GM18517 (cell line): ENCODE measurements around the gene STRBP.
A peak's percentile ranks its signal among the peaks of the same experiment; 100 is the strongest.
"Not testable (repeated sequence)": the region's sequence is repeated elsewhere in the genome, so short reads cannot be mapped to it uniquely, and the experiment has no call there.

ENCODE experiments used
- ATAC-seq: cut with Tn5 transposase; IDR thresholded peaks from one replicate; pipeline ENCODE4 v1.9.1; 2021; ENCODE audit warnings: mild to moderate bottlenecking, moderate library complexity; ENCODE audit not compliant: unreplicated experiment

The STRBP gene

DNA sequence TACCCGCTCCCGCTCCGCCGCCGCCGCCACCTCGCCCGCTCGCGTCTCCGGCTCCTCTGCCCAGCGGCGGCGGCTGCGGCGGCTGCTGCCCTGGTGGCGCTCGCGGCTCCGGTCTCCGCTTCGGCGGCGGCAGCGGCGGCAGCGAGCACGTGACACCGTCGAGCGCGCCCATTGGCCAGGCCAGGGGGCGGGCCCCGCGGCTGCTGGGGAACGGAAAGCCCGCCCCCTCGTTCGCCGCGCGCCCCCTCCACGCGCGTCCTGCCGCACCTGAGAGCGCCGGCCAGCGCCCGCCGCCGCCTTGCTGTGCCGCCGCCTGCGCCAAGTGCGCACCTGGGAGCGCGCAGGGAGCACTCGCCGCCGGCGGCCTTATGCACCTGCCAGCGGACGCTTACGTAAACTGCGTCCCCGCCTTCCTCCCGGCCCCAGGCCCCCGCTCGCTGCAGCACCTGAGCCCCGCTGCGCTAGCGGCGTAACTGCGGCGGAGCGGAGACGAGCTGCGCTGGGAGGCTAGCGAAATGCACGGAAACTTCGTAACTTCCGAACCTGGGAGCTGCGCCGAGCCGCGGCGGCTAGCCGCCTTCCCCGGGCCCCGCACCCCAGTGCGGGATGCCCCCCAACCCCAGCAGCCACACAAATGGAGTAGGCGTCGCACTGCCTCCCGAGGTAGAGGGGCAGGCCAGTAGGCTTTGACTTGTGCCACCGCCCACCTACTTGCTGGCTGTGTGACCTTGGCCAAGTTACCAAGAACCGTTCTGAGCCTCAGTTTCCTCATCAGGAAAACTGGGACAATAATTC is at the start of gene STRBP:
Gene STRBP (minus strand): TSS at position 122 of the 795 bp plus-strand sequence. CDS start 84,452 bp downstream, outside the sequence.
- peak; percentile 89 for ATAC-seq

DNA sequence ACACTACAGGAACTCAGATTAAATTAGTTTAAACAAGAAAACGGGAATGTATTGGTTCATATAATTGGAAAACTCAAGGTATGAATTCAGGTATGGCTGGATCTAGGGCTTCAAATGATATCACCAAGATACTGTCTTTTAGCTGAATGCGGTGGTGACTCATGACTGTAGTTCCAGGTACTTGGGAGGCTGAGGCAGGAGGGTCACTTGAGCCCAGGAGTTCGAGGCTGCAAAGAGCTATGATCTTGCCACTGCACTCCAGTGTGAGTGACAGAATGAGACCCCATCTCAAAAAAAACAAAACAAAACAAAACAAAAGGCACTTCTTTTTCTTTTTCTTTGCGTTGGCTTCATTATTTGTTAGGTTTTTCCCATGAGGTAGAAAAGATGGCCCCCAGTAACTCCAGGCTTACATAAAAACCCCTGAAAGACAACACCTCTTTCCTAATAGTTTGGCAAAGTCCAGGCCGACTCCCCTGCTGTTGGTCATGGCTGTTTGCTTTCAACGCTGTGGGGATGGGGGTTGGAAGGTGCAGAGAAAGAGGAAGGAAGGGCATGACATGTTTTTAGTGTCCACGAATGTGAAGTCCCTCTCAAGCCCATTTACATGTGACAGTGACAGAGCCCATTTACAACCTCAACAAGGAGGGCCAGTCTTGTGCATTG is 47.8 kb upstream of the STRBP start:
- ATAC-seq: no peak

DNA sequence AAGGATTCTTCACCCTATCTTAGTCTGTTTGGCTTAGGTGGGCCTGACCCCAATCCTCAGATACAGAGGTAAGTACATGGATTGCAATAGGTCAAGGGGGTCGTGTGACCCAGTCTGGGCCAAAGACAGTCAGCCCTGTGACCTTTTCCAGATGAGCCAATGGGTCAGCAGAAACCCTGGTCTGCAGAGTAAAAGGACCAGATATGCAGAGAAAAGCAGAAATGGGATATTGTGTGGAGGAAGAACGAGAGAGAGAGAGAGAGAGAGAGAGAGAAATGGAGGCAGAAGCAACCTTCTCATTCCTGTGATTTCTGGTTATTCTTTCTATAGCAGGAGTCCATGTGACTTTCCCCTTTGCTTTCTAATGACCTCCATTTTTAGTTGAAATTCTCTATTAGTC is 47.2 kb upstream of the STRBP start:
- no peak for ATAC-seq

DNA sequence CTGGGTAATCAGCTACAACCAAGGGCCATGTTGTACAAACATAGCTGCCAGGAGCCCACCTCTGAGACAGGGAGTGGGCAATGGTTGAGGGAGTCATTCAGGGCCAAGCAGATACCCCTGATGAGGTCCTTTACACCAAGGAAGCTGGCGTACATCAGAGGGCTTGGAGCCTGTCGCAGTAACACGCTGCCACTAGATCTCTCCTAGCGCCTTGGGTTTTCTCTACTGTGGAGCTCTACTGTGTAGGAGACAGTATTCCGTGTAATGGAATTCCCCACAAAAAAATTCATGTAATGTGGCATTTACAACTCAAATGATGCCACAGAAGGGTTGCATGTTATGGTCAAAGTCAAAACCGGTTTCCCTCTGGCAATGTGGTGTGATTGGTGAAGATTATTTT is 46.2 kb upstream of the STRBP start:
- ATAC-seq: no peak

DNA sequence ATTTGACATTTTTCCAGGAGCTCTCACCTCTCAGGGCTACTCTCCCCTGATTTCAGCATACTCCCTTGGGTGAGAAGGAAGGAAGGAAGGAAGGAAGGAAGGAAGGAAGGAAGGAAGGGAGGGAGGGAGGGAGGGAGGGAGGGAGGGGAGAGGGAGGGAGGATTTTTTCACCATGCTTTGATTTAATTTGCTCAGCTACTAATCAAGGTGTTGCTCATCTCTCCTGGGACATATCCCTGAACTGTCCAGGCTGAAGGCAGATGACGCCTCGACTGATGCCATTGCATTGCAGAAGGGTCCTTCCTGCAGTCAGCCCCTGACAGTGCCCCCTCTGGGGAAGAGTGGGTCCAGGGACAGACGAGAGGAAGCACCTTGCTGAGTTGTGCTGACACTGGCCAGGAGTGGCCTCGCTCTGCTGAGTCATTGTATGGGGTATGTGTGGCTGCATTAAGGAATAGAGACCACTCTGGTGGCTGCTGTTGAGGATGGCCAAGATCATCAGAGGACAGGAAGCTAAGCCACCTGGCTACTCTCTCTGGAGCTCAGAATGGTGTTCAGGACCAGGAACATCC is 44.0 kb upstream of the STRBP start:
- no peak for ATAC-seq

DNA sequence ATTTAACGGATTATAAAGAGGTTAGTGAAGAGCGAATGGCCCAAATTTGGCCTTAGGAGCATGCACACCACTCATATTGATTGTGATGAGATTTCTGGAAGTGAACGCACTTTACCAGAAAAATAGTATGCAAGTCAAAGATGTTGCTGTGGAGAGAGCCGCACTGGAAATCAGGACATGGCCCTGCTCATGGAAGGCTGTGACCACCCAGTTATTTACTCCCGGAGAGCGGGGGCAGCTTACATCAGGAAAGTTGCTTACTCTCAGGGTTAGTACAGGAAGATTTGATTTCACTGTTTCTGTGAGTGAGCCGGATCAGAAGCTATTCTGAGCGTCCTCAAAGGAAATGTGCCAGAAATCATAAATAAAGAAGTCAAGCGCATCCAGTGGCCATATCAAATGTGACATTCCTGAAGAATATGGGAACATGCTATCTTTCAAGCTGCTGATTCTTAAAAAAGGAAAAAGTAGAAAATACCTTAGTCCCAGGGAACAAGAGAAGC is 42.9 kb upstream of the STRBP start:
- ATAC-seq: no peak

DNA sequence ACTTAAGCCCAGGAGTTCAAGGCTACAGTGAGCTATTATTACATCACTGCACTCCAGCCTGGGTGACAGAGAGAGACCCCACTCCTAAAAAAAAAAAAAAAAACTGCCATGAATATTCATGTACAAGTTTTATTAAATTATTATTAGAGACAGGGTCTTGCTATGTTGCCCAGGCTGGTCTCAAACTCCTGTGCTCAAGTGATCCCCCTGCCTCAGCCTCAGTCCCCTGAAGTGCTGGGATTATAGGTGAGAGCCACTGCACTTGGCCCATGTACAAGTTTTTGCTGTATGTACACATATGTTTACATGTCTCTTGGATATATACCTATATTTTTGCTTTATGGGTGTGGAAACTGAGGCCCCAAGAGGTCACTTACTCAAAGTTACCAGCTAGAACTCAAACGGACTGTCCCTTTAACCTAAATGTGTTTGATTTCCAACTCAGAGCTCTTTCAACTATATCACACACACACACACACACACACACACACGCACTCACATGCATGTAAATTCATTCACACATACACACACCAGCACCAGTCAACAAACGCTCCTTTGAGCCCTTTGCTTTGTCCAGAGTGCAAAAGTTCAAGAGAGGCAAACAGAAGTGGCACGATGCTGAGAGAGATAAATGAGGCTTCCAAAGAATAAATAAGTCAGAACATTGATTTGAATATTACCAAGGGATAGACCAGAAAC is 42.3 kb upstream of the STRBP start:
- ATAC-seq: no peak

DNA sequence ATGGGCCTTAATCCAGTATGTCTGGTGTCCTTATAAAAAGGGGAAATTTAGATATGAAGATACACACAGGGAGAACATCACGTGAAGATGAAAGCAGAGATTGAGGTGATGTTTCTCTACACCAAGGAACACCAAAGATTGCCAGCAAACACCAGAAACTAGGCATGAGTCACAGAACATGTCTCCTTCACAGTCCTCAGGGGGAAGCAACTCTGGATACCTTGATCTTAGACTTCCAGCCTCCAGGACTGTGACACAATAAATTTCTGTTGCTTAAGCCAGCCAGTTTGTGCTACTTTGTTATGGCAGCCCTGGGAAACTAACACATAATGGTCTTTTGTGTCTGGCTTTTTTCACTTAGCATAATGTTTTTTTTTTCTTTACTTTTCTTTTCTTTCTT is 41.2 kb upstream of the STRBP start:
- no peak for ATAC-seq

DNA sequence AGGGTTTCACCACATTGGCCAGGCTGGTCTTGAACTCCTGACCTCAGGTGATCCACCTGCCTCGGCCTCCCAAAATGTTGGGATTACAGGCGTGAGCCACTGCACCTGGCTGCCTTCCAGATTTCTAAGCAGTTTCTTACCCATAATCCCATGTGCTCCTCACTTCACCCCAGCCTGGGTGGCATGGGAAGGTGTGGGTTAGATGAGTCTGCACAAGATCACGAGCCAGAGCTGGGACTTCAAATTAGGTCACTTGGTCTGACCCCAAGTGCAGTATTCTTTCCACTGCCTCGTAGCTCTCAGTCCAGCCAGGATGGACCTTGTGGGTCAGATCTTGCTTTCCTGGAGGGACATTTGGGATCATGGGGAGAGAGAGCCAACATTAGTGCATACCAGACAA is 37.5 kb upstream of the STRBP start:
- ATAC-seq: no peak

DNA sequence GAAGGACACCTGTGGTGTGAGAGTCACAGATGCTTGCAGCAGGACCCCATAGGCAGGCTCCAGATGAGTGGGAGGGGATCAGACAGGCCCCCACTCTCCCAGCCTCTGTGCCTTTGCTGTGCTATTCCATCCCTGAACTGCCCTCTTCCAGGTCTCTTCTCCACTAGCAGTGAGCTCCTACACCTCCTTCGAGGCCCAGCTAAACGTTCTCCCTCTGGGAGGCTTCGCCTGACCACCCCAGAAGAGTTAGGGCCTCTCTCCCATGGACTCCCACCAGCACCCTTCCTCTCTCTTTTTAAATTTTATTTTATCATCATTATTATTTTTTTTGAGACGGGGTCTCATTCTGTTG is 35.9 kb upstream of the STRBP start:
- no peak for ATAC-seq

DNA sequence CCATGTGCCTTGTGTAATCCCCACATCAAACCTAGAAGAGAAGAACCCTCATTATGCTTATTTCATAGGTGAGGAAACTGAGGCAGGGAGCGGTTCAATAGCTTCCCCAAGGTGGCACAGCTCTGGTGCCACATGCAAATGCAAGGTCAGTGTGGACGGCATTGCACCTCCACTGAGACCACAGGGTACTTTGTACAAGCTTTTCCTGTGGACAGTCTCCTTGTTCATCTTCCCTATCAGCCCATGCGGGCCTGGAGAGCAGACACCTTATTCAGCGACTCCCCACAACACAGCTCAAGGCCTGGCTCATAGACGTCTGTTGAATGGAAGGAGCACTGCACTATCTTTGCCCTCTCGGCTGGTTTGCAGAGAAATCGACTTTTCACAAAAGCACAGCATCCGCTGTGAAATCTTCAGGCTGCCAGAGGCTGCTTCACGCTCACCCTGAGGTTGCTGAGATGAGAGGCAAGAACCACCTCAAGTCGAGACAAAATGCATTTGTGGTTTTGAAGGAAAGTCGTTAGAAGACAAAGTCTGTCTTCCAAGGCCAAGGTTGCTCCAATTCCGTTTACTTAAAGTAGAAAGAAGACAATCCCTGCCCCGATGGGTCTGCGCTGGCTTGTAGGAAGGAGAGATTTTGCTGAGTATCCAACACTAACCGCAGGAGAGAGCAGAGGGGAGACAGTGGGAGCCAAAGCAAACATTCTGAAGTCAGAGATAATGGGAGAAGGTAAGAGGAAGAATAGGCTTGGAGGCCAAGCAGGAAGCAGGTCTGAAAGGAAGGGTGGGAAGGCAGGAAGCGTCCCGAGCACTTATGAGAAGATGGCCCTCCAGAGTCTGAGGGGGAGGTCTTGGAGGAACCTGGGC is 34.2 kb upstream of the STRBP start:
- no peak for ATAC-seq

DNA sequence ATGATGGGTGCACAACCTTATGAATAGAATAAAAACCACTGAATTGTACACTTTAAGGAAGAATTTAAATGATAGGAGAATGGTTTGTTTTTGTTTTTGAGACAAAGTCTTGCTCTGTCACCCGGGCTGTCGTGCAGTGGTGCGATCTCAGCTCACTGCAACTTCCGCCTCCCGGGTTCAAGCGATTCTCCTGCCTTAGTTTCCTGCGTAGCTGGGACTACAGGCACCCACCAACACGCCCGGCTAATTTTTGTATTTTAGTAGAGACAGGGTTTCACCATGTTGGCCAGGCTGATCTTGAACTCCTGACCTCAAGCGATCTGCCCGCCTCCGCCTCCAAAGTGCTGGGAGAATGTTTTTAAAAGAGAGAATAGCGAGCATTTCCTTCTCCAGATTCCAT is 33.5 kb upstream of the STRBP start:
- not testable (repeated sequence) for ATAC-seq

DNA sequence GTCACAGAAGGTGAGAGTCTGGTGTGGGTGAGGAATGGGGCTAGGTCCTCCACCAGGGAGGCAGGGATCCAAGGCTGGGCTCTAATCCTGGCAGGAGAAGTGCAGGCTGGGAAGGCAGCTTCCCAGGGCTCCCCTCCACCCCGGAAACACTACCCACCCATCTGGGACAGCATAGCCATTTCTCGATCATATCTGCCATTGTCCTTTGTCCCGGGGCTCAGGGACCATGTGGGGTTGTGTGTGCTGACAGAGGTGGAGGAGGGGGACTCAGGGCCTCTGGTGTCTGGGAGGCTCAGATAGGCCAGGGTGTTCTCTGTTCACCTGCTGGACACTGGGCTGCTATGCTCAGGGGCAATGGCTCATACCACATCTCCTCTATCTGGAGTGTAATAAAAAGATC is 32.2 kb upstream of the STRBP start:
- no peak for ATAC-seq

DNA sequence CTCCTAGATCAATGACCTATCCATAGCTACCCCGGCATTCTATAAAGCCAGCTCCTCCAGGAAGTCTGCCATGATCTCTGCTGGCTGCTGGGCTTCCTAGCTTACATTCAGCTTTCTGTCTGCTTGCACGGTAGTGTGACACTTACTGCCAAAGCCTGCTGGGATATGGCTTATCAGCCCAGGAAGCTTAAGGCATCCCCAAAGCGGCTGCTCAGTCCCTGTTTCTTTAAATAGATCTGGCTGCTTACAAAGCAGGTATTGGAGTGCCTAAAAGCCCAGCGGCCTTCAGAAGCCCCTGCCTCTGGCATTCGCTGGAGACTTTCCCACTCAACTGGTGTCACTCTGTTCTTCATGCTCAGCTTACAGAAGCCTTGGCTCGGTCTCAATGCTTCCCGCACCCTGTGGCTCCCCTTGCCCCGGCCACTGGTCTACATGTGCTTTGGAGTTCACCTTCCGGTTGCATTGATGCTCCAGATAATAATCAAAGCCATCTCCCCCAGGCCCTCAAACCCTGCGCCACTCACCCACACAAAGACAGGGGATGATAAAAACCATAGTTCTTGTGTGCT is 31.3 kb upstream of the STRBP start:
- ATAC-seq: no peak

DNA sequence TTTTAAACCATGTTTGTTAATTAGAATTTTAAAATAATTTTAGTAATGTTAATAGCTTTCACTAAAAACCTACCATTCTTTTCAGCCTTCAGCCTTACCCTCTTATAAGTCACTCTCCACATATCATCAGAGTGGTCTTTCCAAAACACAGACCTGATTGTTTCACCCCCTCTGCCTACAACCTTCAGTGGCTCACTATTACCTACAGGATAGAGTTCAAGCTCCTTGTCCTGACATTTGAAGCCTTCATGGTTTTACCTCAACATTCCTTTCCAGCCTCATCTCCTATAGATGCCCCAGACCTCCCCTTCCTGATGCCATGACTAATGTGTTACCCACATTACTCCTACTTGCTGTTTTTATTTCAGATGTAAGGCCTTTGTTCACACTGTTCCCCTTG is 27.8 kb upstream of the STRBP start:
- no peak for ATAC-seq

DNA sequence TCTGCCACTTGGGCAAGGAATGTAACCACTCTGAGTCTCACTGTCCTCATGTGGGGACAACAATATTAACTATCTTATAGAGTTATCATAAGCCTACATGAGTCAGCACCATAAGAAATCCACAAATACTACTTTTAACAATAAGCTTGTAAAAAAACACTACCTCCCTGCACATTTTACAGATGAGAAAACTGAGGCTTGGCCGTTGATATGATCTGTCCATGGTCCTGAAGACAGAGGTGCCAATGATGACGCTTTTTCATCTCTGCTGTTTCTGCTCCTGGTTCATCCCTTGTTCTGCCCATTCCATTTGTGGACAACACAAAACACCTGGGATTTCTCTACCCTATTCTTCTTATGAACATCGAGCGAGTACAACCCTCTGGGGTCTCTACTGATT is 23.4 kb upstream of the STRBP start:
- ATAC-seq: no peak

DNA sequence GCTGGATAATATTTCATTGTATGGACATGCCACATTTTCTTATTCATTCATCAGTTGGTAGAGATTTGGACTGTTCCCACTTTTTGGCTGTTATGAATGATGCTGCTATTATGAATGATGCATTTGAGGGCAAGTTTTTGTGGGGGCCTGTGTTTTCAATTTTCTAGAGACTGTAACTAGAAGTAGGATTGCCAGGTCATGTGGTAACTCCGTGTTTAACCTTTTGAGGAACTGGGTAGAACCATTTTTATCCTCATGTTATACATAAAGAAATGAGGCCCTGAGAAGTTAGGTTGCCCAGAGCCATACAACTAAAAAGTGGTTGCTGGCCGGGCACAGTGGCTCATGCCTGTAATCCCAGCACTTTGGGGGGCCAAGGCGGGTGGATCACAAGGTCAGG is 22.4 kb upstream of the STRBP start:
- no peak for ATAC-seq

DNA sequence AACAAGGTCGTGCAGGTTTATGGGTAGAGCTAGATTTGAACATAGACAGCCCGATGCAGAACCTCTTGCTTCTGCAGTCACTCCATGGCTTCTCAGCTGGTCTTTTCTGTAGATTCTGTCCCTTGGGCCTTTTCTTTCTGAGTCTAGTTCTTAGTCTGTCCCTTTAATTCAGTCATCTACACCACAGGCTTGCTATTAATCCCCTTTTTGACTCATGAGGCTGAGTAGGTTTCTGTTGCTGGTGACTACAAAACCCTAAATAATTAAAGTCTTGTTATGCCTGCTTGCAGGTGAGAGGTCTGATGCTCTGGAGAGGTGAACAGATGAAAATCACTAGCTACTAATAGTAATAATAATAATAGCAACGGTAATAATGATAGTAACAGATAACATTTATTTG is 19.3 kb upstream of the STRBP start:
- no peak for ATAC-seq

DNA sequence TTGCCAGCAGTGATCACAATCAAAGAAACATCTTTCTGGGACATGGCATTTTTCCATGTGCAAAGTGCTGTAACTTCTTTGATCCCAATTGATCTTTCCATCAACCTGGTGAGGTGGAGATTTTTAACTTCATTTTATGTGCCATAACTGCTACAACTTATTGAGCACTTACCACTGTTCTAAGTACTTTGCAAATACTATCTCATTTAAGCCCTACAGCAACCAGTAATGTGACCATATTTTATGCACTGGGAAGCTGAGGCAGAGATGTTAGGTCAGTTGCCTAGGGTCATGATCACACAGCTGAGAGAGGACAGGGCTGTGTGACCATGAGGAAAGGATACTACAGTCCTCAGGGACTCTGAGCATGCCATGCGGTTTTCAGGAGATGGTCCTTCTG is 17.9 kb upstream of the STRBP start:
- ATAC-seq: no peak

DNA sequence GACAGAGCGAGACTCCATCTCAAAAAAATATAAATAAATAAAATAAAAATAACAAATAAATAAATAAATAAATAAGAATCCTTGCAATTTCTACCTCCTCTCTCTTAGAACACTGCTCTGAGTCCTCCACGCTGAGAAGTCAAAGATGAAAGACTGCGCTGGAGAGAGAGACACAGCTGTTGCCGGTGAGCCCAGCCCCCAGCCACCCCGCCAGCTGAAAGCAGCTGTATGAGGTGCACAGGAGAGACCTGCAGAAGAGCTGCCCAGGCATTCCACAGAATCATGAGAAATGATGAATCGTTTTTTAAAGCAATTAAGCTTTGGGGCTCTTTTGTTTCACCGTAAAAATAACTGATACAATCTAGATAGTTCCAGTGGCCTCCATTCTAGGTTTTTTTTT is 16.3 kb upstream of the STRBP start:
- no peak for ATAC-seq
